ENCODE results near the gene NFE2L1.

NFE2L1 gene

GRCh38 chr17:48107137-48108055 is 59.2 kb downstream of the NFE2L1 start, which contains the start of gene SNX11:
Gene SNX11 (plus strand): TSS chr17:48107766. CDS start chr17:48112044, 4,278 bp downstream.
- peak; percentile 79 to 89 for DNase-seq (ENCODE audit: low read depth in 2 of 2, low spot score in 1 of 2)

DNA sequence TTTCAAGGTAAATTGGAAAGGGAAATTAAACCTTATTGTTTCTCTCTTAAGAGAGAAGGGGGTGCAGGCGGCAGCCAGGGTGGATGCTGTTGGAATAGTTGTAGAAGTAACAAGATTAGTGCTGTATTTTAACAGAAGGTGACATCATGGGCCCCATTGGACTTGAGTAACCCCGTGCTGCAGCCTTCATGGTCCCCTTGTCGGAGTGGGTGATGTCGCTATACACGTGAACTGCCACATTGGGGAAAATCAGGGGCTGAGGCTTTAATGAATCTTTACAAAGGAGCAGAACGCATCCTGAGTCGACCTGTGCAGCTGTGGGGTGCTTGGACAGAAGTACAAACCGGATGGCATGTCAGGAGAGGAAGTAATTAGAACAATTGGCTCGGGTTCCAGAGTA is 62.6 kb downstream of the NFE2L1 start:
- no peak for DNase-seq (ENCODE audit: low read depth in 2 of 2, low spot score in 1 of 2)

Measured in stimulated activated CD8-positive, alpha-beta memory T cell treated with anti-CD3 and anti-CD28 coated beads, Interleukin-4, amount 100 ng/mL, for 1 hour (primary cell).